Measurements from ENCODE around the gene PDE4D.

Gene PDE4D

DNA sequence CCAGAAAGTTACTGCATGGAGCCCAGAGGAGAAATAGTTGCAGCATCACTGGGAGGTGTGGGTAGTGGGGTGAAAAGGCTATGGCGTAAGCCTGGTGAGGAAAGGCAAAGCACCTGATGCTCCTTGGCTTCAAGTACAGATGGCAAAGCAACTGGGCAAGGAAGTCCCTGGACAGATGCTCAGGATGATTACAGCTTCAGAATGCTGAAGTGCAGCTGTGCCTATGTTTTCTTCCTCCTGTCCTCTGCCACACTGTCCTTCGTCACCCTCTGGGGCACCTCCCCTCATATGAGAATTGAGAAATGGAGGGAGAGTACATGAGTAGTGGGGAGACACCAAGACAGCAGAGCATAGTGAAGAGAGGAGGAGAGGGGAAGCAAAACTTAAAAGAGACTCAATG lies 328.0 kb downstream of the PDE4D start:
- no peak for DNase-seq
- H3K36me3 ChIP-seq, result no peaks in the 10 kb centered on the region
- H3K4me1 ChIP-seq, result no peaks in the 10 kb centered on the region
- H3K9me3 ChIP-seq, result no peaks in the 10 kb centered on the region
- TF ChIP-seq, protein P1, sequence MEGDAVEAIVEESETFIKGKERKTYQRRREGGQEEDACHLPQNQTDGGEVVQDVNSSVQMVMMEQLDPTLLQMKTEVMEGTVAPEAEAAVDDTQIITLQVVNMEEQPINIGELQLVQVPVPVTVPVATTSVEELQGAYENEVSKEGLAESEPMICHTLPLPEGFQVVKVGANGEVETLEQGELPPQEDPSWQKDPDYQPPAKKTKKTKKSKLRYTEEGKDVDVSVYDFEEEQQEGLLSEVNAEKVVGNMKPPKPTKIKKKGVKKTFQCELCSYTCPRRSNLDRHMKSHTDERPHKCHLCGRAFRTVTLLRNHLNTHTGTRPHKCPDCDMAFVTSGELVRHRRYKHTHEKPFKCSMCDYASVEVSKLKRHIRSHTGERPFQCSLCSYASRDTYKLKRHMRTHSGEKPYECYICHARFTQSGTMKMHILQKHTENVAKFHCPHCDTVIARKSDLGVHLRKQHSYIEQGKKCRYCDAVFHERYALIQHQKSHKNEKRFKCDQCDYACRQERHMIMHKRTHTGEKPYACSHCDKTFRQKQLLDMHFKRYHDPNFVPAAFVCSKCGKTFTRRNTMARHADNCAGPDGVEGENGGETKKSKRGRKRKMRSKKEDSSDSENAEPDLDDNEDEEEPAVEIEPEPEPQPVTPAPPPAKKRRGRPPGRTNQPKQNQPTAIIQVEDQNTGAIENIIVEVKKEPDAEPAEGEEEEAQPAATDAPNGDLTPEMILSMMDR (IDR thresholded peaks at IDR 0.05; ENCODE audit: low read depth, low read length), result no peak
- no peaks in the 10 kb centered on the region for H3K27me3 ChIP-seq
- no peak overlapping the region for H3K4me3 ChIP-seq (ENCODE audit: low read depth, low read length)

DNA sequence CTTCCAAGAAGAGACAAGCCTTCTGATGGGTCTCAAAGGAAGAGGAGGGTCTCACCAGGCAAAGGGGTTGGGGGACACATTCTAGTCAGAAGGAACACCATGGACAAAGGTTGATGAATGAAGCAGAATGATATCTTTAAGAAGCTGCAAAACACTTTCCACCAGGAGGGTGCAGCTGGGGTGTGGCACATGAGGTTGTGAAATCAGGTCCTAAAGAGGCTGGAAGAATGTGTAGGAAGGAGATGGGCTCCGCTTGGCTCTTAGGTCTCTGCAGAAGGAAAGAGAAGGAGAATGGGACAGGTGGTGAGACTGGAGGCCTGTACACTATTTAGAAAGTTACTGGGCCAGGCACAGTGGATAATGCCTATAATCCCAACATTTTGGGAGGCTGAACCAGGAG lies 328.6 kb downstream of the PDE4D start:
- Histone ChIP-seq H3K36me3 (no peaks in the 10 kb centered on the region), H3K4me3 (ENCODE audit: low read depth, low read length) (no peak overlapping the region), H3K4me1 (no peaks in the 10 kb centered on the region), H3K9me3 (no peaks in the 10 kb centered on the region), H3K27me3 (no peaks in the 10 kb centered on the region)
- TF ChIP-seq, protein P1 (IDR thresholded peaks at IDR 0.05; ENCODE audit: low read depth, low read length), result no peak
- DNase-seq, result no peak

DNA sequence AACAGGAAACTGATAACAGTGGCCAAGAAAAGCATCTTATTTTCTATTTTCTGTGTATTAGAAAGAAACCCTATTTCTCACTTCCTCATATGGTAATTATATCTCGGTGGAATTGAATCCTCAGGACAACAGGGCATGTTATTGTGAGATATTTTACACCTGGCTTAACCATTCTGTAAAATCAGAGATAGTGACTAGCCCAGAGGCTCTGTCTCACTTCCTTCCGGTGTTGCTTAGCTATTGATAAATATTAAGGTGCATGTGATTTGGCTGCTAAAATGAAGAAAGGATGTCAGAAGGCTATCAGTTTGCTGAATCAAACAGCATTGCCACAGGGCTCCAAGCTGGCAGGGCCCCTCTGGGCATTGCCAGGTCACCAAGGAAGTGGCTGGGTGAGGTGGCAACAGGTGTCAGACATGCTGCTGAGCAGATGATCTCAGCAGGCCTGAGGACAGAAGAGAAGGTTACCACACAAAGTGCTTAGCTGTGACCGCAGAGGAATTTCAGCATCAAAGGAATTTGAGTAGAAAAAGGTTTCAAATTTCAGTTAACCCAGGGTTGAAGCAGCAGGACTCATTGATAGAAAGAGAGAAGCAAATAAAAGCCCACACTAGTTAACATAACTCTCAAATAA lies 330.7 kb downstream of the PDE4D start:
- no peak for DNase-seq
- Histone ChIP-seq H3K4me3 (ENCODE audit: low read depth, low read length) (no peak overlapping the region), H3K9me3 (no peaks in the 10 kb centered on the region), H3K27me3 (no peaks in the 10 kb centered on the region), H3K36me3 (no peaks in the 10 kb centered on the region), H3K4me1 (peaks cover 4% of the 10 kb centered on the region)
- TF ChIP-seq, protein P1 (IDR thresholded peaks at IDR 0.05; ENCODE audit: low read depth, low read length), result no peak

DNA sequence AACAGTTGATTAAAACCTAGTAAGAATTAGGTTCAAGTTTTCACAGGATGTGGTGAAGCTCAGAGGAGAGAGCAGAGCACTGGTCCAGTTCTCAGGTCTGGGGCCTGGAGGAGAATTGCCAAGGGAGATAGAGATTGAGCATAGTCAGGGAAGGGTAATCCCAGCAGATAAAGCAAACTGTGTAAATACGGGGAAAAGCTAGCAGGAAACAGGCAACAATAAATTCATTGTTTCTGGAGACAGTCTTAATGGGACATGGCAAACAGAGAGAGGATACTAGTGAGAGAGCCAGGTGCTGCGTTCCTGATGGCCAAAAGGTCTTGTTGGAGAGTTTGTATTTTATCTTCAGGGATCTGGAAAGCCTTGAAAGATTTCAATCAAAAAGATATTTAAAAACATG lies 333.0 kb downstream of the PDE4D start:
- Histone ChIP-seq H3K27me3 (no peaks in the 10 kb centered on the region), H3K36me3 (no peaks in the 10 kb centered on the region)

DNA sequence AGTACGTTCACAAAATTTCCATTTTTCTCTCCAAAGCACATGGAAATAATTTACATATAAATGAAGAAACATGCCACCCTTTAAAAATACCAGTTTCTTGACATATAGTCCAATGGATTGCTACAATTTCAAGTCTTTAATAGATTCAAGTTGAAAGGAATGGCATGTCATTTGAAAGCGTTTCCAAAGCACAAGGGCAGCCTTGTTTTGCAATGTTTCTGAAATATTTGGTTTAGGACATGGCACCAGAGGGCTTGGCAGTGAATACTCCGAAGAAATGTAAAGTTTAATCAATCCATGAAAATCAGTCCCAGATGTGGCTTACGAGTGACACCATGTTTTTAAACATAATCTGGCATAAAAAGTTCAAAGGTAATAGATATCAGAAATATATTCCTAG lies 333.7 kb downstream of the PDE4D start:
- H3K27me3 ChIP-seq, result no peaks in the 10 kb centered on the region
- no peak overlapping the region for H3K4me3 ChIP-seq (ENCODE audit: low read depth, low read length)
- H3K36me3 ChIP-seq, result no peaks in the 10 kb centered on the region
- H3K4me1 ChIP-seq, result peaks cover 4% of the 10 kb centered on the region
- DNase-seq, result no peak
- H3K9me3 ChIP-seq, result no peaks in the 10 kb centered on the region
- TF ChIP-seq, protein P1 (IDR thresholded peaks at IDR 0.05; ENCODE audit: low read depth, low read length), result no peak

More for the DNA sequence above, 333.0 kb downstream of the PDE4D start:
- TF ChIP-seq, protein P1 (IDR thresholded peaks at IDR 0.05; ENCODE audit: low read depth, low read length), result no peak
- Histone ChIP-seq H3K9me3 (no peaks in the 10 kb centered on the region), H3K4me3 (ENCODE audit: low read depth, low read length) (no peak overlapping the region), H3K4me1 (peaks cover 4% of the 10 kb centered on the region)
- no peak for DNase-seq

DNA sequence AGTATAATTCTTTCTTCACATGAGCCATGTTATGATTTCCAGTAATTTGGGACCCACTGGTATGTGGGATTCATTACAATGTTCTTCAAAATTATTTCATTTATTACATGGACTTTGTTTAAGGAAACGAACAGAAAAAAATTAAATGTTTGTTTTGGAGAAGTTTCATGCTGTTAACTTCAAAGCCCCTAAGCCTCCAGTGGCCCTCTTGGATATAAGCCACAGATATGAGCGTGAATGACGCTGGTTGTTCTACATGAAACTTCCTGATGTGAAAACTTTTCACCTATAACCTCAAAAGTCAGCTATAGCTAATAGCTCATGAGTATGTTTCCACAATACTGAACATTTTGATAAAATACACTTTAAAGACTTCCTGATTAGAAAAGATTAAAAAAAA lies 334.2 kb downstream of the PDE4D start:
- Histone ChIP-seq H3K9me3 (no peaks in the 10 kb centered on the region), H3K27me3 (no peaks in the 10 kb centered on the region), H3K4me3 (ENCODE audit: low read depth, low read length) (no peak overlapping the region), H3K36me3 (no peaks in the 10 kb centered on the region), H3K4me1 (peaks cover 4% of the 10 kb centered on the region)
- TF ChIP-seq, protein P1 (IDR thresholded peaks at IDR 0.05; ENCODE audit: low read depth, low read length), result no peak
- no peak for DNase-seq

Data from BE2C (cell line).